PFSK-1 (cell line): Measurements from ENCODE around the gene IKBKE.

Experiments
- POLR2AphosphoS5 ChIP-seq: IDR thresholded peaks from 2 replicates; pipeline ENCODE4 v1.6.1; 2012; ENCODE audit warnings: low read depth, mild to moderate bottlenecking, control low read depth, low read length, moderate library complexity
- TF ChIP-seq, protein P1 (sequence below), 2 experiments: IDR thresholded peaks; 2 replicates each; pipeline versions ENCODE4 v1.6.1 to v1.8.0; 2011 to 2012; ENCODE audit warnings: low read depth in 2 of 2, low read length in 2 of 2, control low read depth in 1 of 2, inconsistent platforms in 1 of 2, mild to moderate bottlenecking in 1 of 2, moderate library complexity in 1 of 2; ENCODE audit not compliant: insufficient read depth in 1 of 2

DNA sequence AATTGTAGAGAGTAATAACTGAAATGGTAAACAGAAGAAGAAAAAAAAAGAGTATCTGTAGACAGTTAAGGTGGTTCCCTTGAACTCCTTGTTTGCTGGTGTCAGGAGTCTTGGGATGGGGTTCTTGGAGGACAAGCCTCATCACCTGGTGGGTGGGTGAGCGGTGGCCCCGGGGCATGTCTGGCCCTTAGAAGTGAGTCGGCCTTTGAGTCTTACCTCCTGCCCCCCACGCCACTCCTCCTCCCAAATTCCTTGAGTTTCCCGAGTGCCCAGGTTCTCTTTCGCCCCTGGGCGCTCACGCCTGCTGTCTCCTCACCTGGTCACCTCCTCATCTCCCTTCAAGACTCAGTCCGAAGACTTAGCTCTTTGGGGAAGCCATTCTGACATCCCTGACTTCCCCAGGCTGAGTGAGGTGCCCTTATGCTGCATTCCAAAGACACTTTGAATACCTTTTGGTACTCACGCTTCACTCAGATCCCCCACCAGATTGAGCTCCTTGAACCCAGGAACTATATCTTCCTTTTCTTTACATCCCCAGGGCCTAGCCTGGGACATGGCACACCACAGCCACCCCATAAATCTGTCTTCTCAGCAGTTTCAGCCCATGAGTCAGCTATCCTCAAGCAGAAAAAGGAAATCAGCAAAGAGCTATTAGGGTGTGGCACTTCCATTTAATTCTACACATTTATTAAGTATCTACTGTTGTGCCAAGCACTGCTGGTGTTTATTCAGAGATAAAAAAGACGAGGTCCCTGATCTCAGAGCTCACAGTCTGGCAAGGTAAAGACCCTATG is 13.5 kb upstream of the IKBKE start:
- TF ChIP-seq, protein P1, sequence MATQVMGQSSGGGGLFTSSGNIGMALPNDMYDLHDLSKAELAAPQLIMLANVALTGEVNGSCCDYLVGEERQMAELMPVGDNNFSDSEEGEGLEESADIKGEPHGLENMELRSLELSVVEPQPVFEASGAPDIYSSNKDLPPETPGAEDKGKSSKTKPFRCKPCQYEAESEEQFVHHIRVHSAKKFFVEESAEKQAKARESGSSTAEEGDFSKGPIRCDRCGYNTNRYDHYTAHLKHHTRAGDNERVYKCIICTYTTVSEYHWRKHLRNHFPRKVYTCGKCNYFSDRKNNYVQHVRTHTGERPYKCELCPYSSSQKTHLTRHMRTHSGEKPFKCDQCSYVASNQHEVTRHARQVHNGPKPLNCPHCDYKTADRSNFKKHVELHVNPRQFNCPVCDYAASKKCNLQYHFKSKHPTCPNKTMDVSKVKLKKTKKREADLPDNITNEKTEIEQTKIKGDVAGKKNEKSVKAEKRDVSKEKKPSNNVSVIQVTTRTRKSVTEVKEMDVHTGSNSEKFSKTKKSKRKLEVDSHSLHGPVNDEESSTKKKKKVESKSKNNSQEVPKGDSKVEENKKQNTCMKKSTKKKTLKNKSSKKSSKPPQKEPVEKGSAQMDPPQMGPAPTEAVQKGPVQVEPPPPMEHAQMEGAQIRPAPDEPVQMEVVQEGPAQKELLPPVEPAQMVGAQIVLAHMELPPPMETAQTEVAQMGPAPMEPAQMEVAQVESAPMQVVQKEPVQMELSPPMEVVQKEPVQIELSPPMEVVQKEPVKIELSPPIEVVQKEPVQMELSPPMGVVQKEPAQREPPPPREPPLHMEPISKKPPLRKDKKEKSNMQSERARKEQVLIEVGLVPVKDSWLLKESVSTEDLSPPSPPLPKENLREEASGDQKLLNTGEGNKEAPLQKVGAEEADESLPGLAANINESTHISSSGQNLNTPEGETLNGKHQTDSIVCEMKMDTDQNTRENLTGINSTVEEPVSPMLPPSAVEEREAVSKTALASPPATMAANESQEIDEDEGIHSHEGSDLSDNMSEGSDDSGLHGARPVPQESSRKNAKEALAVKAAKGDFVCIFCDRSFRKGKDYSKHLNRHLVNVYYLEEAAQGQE (IDR thresholded peaks at IDR 0.05; ENCODE audit: insufficient read depth in 1 of 2, low read depth in 2 of 2, low read length in 2 of 2), result no peak
- no peak for TF ChIP-seq POLR2AphosphoS5
